Testis (tissue), 2 donors: ENCODE results near the gene TMCC3.

Experiments used
- POLR2A ChIP-seq: fragments of 450-650 bp; IDR thresholded peaks from one replicate; pipeline ENCODE4 v1.6.1; 2017; ENCODE audit warnings: antibody characterized with exemption, mild to moderate bottlenecking, moderate library complexity
- TF ChIP-seq, protein P1 (sequence below), 3 experiments: fragments of 450-650 bp in 2 of 3; fragments of 200-600 bp in 1 of 3; sonication (generic) in 1 of 3; IDR thresholded peaks; one replicate each; pipeline ENCODE4 v1.5.1; 2016 to 2019; ENCODE audit warnings: antibody characterized with exemption in 3 of 3, mild to moderate bottlenecking in 2 of 3, moderate library complexity in 1 of 3

DNA sequence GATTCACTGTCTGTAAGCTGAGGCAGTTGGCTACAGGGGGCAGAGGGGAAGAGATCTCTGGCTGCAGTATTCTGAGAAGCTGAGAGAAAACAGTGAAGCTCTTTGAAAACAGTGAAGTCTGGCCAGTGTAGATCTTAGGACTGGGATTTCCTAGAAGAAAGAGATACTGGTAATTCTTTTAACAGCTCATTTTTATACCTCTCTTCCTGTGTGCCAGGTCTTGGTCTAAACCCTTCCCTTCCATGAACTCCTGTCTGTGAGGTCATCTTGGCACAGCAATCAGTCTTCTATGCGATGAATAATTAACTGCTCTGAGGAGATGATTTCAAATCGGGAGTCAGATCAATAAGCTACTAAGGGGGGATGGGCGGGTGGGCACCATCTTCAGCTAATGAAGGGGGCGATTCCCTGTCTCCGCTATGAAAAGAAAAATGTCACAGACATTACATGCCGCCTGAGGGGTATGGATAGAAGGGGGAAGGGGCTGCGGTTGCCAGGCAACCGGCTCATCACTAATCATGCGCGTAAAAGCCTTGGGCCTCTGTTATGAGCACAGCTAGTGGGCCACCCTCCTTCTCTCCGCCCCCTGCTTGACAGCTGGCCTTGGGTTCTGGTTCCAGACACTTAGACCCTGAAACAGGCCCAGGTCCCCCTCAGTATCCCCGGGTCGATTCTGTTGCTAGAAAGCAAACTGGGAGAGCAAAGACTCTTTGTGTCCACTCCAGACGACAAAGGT lies 115.4 kb downstream of the TMCC3 start:
- TF ChIP-seq, protein P1, sequence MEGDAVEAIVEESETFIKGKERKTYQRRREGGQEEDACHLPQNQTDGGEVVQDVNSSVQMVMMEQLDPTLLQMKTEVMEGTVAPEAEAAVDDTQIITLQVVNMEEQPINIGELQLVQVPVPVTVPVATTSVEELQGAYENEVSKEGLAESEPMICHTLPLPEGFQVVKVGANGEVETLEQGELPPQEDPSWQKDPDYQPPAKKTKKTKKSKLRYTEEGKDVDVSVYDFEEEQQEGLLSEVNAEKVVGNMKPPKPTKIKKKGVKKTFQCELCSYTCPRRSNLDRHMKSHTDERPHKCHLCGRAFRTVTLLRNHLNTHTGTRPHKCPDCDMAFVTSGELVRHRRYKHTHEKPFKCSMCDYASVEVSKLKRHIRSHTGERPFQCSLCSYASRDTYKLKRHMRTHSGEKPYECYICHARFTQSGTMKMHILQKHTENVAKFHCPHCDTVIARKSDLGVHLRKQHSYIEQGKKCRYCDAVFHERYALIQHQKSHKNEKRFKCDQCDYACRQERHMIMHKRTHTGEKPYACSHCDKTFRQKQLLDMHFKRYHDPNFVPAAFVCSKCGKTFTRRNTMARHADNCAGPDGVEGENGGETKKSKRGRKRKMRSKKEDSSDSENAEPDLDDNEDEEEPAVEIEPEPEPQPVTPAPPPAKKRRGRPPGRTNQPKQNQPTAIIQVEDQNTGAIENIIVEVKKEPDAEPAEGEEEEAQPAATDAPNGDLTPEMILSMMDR (IDR thresholded peaks at IDR 0.05), result no peak
- no peak for TF ChIP-seq POLR2A
